Spleen (tissue), 7 donors: ENCODE measurements around the gene GALNTL6.

Experiments used
- POLR2A ChIP-seq, 3 donors: fragments of 450-650 bp; IDR thresholded peaks; one replicate each; pipeline ENCODE4 v1.5.1; 2017; ENCODE audit warnings: antibody characterized with exemption in 3 of 3, mild to moderate bottlenecking in 1 of 3
- POLR2AphosphoS5 ChIP-seq, 3 donors: sonication (generic); formaldehyde crosslinking; IDR thresholded peaks; one replicate each; pipeline ENCODE4 v1.5.1; 2017; ENCODE audit warnings: antibody characterized with exemption in 3 of 3
- TF ChIP-seq, protein P1 (sequence below), 11 experiments: fragments of 200-600 bp in 7 of 11; fragments of 450-650 bp in 4 of 11; sonication (generic) in 4 of 11; IDR thresholded peaks in 8 of 11; conservative IDR thresholded peaks in 3 of 11; 1 replicate in 7 of 11; 2 replicates in 4 of 11; pipeline versions ENCODE4 v1.4.0 to v1.8.0; 2016 to 2021; ENCODE audit warnings: antibody characterized with exemption in 11 of 11, inconsistent platforms in 4 of 11, mild to moderate bottlenecking in 1 of 11
- donor health status: DM: no; HTN: no; CAD: no; lungs with moderate emphysema.
- donor health status: DM: no; HTN: no; CAD: no.
- donor health status: DM: no; HTN: no; CAD: no.

DNA sequence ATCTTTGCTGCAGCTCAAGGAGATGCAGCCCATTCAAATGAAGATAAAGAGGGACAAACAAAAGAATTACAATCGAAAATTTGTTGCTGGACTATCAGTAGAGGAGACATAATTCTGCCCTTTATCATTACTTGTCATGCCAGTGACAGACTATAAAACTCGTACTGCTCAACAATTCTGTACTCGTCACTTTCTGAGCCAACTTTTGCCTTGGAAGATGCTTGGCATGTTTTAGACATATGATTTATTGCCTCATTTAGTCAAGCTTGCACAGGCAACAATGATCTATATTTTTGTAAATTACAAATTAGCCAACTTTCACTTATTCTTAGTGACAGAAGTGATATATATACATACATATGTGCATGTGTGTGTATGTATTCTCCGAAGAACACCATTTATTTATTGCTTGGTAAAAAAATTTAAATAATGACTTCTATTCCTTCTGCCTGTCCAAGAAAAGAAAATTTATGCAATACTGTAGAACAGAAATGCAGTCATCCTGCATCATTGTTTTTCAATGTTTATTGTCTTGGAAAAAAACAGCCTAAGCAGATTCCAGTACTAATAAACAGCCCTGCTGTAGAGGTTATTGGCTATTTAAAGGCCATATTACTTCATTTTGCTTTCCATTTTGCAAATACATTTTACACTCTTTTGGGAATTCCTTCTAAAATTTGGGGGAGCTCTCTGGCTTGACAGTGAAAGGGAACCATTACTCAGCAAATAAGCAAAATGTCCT lies 980.5 kb downstream of the GALNTL6 start:
- no peak for TF ChIP-seq POLR2A (IDR thresholded peaks at IDR 0.05)
- TF ChIP-seq, protein P1, sequence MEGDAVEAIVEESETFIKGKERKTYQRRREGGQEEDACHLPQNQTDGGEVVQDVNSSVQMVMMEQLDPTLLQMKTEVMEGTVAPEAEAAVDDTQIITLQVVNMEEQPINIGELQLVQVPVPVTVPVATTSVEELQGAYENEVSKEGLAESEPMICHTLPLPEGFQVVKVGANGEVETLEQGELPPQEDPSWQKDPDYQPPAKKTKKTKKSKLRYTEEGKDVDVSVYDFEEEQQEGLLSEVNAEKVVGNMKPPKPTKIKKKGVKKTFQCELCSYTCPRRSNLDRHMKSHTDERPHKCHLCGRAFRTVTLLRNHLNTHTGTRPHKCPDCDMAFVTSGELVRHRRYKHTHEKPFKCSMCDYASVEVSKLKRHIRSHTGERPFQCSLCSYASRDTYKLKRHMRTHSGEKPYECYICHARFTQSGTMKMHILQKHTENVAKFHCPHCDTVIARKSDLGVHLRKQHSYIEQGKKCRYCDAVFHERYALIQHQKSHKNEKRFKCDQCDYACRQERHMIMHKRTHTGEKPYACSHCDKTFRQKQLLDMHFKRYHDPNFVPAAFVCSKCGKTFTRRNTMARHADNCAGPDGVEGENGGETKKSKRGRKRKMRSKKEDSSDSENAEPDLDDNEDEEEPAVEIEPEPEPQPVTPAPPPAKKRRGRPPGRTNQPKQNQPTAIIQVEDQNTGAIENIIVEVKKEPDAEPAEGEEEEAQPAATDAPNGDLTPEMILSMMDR (IDR thresholded peaks at IDR 0.05 in 8 of 11, conservative IDR thresholded peaks at IDR 0.05 in 3 of 11) = no peak
- no peak for TF ChIP-seq POLR2AphosphoS5 (IDR thresholded peaks at IDR 0.05)
